ENCODE data around the gene QSER1. TPM values are rescaled to one million over a fixed set of nuclear protein-coding genes. Genes with fewer than 3 reads are reported as not detected.

Gene QSER1
- total RNA-seq, 1 experiment from 2014 or later = 74.0 TPM

GRCh38 chr11:33005175-33005574 lies 112.6 kb downstream of the QSER1 start:
- TF ChIP-seq FOXK1 (CRISPR knock-in tag; IDR thresholded peaks at IDR 0.05) (no peak), HMGA2 (CRISPR knock-in tag; IDR thresholded peaks at IDR 0.05) (no peak), ZBTB43 (CRISPR knock-in tag; IDR thresholded peaks at IDR 0.05) (no peak), ZNF263 (CRISPR knock-in tag; IDR thresholded peaks at IDR 0.05; ENCODE audit: low read depth) (no peak)
- no peak for ATAC-seq
- DNase-seq (ENCODE audit: low spot score) = no peak
- Mint-ChIP-seq H3K27me3 (ENCODE audit: low read depth) (no peaks in the 10 kb centered on the region; the same call in 1 of the 2 replicates), H3K27ac (peak overlapping the region; percentile 7; the same call in 1 of the 2 replicates), H3K4me1 (peaks cover 13% of the 10 kb centered on the region), H3K4me3 (no peak overlapping the region), H3K36me3 (no peaks in the 10 kb centered on the region), H3K9me3 (peaks cover 3% of the 10 kb centered on the region; the same call in 1 of the 2 replicates)
- POLR2A ChIA-PET = no interaction called here
- CTCF ChIA-PET = no interaction called here

DNA sequence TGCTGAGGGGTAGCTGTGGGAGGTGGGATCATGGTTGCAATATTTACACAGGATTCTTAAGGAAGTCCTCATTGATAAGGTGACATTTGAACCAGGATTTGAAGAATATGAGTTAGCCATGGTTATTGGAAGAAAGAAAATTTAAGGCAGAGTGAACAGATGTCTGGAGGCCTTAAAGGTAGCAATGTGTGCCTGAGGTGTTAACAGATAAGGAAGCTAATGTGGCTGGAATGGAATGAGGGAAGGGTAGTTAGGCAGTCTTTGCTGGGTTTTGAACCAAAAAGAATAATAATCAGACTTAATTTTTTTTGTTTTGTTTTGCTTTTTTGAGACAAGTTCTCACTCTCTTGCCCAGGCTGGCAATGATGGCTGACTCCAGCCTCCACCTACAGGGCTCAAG lies 113.4 kb downstream of the QSER1 start:
- Mint-ChIP-seq H3K27ac (no peak overlapping the region), H3K4me1 (peaks cover 13% of the 10 kb centered on the region), H3K9me3 (peaks cover 3% of the 10 kb centered on the region; the same call in 1 of the 2 replicates), H3K36me3 (no peaks in the 10 kb centered on the region), H3K27me3 (ENCODE audit: low read depth) (no peaks in the 10 kb centered on the region; the same call in 1 of the 2 replicates), H3K4me3 (no peak overlapping the region)
- CTCF ChIA-PET = no interaction called here
- DNase-seq (ENCODE audit: low spot score) = no peak
- no peak for ATAC-seq
- TF ChIP-seq ZBTB21 (CRISPR knock-in tag; IDR thresholded peaks at IDR 0.05; ENCODE audit: borderline replicate concordance) (no peak), NFATC4 (CRISPR knock-in tag; IDR thresholded peaks at IDR 0.05) (no peak), ZNF121 (CRISPR knock-in tag; IDR thresholded peaks at IDR 0.05) (no peak), PRRX2 (CRISPR knock-in tag; IDR thresholded peaks at IDR 0.05) (no peak), SOX15 (CRISPR knock-in tag; IDR thresholded peaks at IDR 0.05) (no peak), PREB (CRISPR knock-in tag; IDR thresholded peaks at IDR 0.05; ENCODE audit: borderline replicate concordance) (no peak), HMGA2 (CRISPR knock-in tag; IDR thresholded peaks at IDR 0.05) (no peak), SP1 (CRISPR knock-in tag; conservative IDR thresholded peaks at IDR 0.05) (no peak), ARID4B (CRISPR knock-in tag; IDR thresholded peaks at IDR 0.05; ENCODE audit: borderline replicate concordance) (no peak), OVOL2 (CRISPR knock-in tag; IDR thresholded peaks at IDR 0.05; ENCODE audit: borderline replicate concordance) (no peak)
- TF ChIP-seq, protein P1, sequence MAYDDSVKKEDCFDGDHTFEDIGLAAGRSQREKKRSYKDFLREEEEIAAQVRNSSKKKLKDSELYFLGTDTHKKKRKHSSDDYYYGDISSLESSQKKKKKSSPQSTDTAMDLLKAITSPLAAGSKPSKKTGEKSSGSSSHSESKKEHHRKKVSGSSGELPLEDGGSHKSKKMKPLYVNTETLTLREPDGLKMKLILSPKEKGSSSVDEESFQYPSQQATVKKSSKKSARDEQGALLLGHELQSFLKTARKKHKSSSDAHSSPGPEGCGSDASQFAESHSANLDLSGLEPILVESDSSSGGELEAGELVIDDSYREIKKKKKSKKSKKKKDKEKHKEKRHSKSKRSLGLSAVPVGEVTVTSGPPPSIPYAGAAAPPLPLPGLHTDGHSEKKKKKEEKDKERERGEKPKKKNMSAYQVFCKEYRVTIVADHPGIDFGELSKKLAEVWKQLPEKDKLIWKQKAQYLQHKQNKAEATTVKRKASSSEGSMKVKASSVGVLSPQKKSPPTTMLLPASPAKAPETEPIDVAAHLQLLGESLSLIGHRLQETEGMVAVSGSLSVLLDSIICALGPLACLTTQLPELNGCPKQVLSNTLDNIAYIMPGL (CRISPR knock-in tag; IDR thresholded peaks at IDR 0.05) = no peak
- POLR2A ChIA-PET = no interaction called here

DNA sequence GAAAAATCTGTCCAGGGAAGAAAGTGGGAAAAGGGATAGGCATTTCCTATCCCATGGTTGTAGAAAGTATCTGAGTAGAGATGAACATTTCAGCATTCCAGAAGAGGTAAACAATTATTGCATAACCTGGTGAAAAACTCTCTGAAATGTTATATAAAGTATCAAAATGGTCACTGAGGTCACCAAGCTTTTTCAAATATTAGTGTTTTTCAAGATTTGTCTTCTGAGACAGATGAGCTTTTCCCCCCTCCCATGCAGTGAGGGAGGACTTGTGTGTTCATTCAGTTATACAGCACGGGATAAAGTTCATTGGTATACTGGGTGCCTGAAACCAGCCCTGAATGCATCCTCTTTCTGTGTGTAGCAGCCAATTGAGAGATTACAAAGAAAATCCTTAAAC lies 121.1 kb downstream of the QSER1 start:
- TF ChIP-seq ZNF138 (CRISPR knock-in tag; conservative IDR thresholded peaks at IDR 0.05) = no peak
- TF ChIP-seq IRF1 (CRISPR knock-in tag; IDR thresholded peaks at IDR 0.05) = no peak
- ChIA-PET POLR2A (no interaction called here), CTCF (no interaction called here)
- Mint-ChIP-seq H3K27me3 (ENCODE audit: low read depth) (peaks cover 38% of the 10 kb centered on the region), H3K4me3 (no peak overlapping the region), H3K9me3 (no peaks in the 10 kb centered on the region), H3K36me3 (no peaks in the 10 kb centered on the region), H3K27ac (no peak overlapping the region), H3K4me1 (peaks cover 18% of the 10 kb centered on the region)
- no peak for DNase-seq (ENCODE audit: low spot score)
- no peak for ATAC-seq
